Stimulated activated CD8-positive, alpha-beta memory T cell treated with anti-CD3 and anti-CD28 coated beads, Interleukin-2, amount 100 ng/mL, for 48 hours (primary cell): ENCODE data around the gene RREB1.

Source experiments
- DNase-seq, 2 donors: peaks; one replicate each; pipeline ENCODE4 v3.0.0-alpha.2; 2020; ENCODE audit warnings: low read depth in 2 of 2

Gene RREB1

DNA sequence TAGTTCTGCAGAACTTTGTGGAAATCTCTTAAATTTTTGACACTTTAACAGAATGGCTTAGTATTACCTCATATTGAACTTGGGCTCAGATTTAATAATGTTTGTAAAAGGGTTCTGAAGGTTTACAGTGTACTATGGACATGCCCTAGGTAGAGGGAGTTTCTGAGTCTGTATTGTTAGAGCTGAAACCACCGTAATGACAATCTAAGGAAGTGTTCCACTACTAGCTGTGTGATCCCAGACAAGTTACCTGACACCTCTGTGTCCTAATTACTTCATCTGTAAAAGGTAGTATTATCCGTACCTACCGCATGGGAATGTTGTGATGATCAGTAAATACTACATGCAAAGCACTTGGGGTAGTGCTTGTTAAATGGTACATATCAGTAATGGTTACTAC, 86.9 kb downstream of the RREB1 start:
- no peak for DNase-seq

DNA sequence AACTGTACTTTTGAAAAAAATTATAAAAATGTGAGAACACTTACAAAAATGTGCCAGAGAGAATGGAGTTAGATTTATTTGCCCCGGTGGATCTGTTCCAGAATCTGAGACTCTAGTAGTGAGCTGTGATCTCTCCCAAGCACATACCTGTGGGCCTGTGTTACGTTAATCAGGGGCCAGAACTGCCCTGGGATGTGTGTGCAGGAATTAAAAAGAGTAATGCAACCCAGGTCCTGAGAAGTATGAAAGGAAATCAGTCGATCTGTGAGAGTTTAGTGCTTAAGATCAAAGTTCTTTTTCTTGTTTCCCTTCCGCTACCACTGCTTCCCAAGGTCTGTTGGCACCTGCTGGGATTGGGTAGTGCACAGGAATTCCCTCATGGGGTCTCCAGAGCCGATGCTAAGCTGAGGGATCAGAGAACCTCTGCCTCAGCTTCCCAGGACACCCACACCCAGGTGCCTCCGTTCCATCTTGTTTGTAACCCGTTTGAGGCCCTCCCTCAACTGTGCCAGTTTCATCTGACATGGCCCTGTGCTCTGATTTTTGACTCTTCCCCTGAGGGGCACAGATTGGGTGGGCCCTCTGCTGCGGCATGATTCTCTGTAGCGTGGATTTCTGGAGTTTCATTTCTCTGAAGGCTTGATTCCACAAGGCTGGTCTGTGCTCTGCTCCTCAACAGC, 87.7 kb downstream of the RREB1 start:
- no peak for DNase-seq

DNA sequence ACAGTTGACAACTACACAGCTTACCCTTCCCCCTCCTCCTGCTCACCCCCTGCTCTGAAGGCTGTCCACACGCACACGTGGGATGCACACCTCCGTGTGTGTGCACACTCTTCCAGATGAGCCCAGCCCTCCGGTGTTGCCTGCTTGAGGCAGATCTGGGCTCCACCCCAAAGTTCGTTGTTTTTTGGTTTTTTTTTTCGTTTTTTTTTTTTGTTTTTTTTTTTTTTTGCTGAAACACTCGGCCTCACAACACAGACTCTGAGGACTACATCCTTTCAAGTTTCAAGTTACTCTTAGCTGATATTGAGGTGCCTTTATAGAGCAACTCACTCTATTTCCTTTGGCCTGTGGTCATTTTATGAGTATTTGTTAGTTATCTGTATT, 88.2 kb downstream of the RREB1 start:
- DNase-seq, result no peak

DNA sequence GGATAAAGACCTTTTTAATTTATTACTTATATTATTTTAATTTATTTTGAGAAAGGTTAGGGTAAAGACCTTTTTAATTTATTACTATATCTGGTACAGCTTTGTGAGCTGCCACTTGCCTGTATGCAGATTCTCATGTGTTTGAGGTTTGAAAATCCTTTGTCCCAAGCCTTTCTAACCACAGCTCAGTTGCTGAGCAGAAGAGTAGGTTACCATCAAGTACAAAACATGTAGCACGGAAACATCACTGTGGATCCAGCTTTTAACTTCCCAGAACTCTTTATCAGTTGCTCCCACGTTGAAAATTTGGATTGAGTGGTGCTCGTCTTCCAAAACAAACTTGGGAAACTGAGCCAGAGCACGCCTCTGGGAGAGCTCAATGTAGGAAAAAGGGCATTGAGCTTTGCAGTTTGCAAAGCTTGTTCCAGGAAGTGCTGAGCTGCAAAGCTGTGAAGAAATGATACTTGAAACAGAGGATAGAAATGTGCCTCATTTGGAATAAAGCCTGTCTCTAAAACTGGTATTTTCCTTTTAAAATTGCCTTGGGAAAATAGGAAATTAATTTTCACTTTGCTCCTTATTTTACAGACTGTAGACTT, 89.0 kb downstream of the RREB1 start:
- DNase-seq, result no peak

DNA sequence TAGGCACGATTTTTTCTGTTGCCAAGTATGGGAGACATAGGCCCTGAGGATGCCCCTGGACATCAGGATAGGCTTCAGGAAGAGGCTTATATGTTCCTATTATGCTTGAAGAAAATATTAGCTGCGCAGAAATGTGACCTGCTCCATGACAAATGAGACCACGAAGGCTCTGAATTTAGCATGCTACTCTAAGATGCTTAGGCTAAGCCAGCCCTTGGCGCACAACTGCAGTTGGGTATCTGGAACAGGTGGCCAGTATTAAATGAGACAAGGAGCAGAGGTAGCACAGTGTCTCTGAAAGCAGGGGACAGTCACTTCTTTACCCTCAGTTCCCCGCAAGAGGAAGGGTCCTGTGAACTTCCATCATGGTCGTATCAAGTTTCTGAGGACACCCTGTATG, 90.0 kb downstream of the RREB1 start:
- DNase-seq, result no peak

DNA sequence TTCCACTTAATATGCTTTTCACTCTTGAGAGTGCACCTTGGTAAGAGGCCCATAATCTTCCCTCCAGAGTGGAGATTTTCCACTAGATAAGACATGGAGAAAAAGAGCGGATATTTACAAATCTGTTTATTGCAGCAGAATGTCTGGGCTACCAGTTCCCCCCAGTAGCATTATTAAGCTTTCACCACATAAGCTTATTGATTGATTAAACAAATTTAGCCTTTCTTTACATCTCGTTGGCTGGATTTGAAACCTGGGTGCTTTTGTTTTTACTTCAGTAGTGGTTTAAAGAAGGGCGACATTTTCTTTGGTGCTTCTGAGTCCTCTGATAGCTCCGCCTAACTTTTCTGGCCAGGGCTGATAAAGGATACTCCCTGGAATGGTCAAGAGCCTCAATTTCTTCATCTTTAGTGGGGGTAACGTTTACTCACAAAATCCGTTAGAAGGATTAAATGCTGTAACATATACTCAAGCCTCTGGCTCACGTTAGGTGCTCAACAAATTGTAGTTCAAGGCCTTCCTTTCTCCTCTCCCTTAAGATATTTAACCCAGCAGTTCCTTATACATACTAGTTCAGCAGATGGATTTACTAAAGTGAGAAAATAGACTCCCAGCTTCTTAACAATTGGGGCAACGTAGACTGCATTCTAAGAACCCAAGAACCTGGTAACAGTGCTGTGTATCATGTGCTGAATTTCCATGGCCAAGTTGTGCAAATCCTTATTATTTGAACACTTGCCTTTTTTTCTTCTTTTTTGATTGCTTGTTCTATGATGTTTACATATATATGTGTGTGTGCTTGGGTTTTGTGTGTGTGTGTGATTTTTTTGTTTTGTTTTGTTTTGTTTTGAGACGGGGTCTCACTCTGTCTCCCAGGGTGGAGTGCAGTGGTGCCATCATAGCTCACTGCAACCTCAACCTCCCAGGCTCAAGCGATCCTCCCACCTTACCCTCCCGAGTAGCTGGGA, 91.4 kb downstream of the RREB1 start:
- DNase-seq, result no peak

DNA sequence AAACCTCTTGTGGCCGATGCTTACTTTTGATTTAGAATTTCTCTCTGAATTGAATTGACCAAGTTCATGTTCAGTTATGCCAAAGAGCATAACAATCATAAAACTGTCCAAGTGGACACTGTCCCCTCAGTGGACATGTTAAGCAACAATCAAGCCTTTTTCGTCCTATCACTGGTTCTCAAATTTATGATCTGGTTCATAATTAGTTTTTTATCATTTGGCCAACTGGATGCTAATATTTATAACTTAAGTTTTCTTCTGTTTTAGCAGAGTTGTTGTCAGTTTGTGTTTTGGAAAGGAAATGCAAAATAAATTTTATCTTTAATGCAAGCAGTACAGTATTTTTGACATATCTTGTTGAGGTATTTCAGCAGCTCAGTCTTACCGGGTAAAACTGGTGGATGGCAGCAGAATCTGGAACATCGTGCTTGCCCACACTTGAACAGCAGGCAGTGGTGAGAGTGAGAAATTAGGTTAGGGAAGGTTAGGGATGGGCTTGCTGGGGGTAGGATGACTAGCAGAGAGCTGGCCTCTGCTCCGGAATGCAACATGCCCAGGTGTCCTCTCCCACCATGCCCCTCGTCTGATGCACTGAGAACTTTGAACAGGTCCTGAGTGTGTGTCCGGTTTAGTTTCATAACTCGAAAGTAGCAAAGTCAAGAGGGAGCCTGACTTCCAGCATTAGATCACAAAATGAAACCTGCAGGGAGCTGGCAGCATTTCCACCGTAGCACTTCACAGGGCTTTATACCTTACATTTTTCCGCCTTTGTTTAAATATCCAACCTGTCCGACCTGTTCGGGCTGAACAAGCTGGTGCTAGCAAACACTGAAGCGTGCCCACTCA, 93.1 kb downstream of the RREB1 start:
- no peak for DNase-seq

DNA sequence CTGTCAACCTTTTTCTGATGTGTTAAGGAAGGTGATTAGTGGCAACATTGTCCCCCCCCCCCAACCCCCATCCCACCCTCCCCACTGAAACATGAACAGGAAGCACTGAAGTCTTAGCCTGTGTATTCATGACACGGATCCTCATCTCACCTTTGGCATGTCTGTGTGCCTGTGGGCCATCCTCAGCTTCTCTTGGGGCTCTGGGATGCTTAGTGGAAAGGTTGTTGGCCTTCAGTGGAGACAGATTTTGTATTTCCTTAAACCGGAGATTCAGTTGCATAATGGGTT, 93.6 kb downstream of the RREB1 start:
- DNase-seq, result no peak

DNA sequence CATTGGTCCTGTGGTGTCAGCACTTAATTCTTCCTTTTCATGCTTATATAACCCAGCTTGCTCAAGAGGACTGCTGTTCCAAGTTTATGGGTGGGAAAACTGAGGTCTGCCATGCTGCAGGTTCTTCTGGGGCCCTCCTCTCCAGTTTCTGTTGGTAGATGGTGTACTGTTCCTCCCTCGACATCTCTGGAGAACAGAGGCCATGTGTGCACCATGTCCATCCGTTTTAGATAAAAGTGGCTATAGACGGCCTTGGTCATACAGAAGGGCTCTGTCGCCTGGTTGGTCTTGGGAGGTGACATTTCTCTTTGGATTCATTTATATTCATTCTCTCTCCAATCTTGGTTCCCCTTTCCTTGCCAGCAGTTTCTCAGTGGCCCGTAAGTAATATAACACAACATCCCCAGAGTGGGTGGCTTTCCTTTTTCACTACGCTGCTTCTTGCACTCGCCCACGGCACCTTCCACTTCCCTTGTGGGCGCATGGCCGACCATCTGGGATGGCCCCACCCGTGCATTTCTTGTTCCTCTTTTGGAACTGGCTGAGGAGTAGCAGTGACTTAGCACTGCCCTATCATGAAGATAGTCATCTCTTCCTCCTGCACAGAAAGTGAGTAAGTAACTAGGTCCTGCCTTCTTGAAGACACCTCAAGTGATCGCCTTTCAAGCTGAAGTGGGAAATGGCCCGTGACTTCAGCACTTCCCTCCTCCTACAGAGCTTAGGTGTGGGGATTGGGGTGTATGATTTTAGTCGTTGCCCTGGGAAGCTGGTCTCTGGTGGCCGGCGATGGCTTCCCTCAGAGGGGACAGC, 94.2 kb downstream of the RREB1 start:
- no peak for DNase-seq

DNA sequence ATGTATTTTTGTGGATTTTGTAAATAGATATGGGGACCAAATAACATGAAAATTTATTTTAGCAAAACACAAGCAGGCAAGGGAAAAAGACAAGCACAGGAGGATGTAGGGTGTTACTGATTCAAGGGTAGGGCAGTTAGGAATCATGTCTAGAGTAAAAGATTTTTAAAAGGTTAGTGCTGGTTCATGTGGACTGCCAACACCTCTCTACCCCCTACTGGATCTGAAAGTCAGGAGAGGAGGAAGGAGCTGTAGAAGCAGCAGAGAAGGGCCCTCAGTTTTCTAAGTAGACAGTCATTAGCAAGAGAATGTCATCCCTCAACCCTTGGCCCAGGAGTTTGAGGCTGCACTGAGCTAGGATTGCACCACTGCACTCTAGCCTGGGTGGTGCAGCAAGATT, 95.2 kb downstream of the RREB1 start:
- DNase-seq, result no peak

DNA sequence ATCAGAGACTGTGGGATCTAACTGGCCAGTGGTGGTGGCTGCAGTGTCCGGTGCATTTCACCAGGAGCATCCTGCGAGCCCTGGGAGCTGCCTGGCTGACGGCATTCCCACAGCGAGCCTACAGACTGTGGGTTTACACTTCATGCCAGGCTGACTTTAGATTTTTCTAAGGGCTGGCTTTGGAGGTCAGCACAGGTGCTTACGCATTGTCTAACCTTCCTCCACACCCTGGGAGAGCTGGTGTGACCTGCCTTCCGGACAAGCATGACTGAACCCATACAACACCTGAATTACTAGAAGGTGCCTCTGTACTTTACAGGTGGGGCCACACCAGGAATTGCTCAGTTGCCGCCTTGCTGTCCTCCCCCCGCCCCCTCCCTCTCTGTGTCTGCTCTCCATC, 96.2 kb downstream of the RREB1 start:
- no peak for DNase-seq

DNA sequence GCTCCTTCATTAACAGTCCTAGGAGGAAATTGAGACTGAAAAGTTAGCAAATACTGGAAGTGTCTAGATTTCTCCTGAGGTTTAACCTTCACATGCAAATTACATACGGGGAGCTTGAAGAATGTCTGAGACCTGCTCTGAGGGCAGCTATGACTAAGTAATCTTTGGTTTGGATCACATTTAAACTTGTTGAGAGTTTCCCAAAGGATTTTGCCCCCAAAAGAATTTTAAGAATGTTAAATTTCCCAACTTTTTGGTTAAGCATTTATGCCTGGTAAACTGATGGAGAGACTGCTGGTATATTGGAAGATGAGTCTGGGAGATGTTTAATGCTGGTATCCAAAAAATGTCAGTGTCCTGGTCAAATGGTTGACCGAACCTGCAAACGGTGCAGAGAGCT, 97.0 kb downstream of the RREB1 start:
- no peak for DNase-seq

DNA sequence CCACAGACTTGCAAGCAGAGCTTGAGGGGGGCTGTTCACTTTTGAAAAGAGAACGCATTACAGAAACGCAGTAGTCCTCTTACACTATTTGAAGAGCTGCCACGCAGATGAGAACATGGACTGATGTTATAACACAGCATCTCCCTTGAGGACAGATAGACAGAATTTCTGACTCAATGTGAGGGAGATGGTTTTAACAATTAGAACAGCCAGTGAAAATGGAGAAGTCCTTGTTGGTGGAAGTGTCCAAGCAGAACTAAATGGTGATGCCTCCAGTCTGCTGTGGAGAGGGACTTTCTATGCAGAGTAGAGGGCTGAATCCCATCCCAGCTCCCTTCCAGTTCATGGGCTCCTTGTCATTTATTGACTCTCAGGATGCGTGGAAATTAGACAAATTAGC, 100.0 kb downstream of the RREB1 start:
- DNase-seq, result no peak

DNA sequence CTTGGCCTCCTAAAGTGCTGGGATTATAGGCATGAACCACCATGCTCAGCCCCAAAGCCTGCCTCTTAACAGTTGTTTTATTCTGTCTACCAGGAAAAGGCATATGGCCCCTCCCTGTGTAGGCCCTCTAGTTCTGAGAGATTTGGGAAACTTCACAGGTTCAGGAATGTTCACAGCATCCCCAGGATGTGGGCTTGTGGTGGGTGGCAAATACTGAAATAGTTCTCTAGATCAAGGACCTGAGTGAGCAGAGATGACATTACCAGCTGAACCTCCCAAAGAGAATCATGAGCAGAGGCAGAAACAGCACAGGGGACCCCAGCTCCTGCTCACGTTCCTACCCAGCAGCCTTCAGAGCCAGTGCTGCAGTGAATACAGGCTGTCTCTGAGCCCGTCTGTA, 105.7 kb downstream of the RREB1 start:
- no peak for DNase-seq

DNA sequence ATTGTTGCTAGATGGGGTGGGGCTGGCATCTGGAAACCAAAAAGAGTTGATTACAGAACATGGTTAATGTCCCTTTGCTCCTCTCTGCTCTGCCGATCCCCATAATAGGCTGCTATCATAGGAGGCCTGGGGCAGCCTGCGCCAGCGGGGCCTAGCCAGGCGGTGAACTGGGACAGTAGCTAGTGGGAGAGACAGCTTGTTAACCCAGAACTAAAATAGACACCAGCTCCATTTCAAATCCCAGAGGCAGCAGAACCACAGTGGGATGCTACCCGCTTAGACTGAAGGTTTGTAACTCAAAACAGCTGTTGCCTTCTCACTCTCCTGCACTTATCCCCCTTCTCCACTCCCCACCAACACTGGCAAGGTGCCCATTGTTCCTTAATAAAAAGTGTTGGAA, 106.7 kb downstream of the RREB1 start:
- no peak for DNase-seq

DNA sequence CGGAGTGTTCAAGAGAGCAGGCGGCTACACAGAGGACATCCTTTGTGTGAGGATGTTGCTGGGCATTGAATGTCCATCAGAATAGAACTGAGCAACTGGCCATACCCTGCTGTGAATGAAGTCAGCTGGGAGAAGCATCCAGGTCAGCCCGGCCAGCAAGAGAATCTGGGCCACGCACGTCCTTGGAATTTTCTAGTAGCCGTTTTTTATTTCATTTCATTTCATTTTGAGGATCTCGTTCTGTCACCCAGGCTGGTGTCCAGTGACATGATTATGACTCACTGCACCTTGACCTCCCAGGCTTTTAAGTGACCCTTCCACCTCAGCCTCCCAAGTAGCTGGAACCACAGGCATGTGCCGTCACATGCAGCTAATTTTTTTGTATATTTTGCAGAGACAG, 107.4 kb downstream of the RREB1 start:
- no peak for DNase-seq

DNA sequence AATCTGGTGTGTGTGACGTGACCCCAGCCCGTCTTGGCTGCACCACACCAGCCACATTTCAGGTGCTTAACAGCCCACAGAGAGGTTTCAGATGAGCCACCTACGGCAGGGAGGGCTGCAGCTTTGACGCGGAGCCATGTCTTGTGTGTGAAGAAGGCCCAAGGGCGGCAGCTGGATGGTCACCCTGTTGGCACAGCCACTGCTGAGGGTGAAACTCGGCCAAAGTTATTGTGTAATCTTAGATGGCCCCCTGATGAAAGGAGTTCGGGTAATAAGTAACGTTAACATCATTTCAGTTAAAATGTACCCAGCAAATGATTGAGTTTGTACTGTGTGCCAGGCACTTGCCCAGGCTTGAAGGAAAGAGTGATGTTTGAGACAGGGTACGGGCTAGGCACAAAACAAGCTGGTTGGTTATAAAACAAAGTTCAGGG, 108.1 kb downstream of the RREB1 start:
- no peak for DNase-seq

DNA sequence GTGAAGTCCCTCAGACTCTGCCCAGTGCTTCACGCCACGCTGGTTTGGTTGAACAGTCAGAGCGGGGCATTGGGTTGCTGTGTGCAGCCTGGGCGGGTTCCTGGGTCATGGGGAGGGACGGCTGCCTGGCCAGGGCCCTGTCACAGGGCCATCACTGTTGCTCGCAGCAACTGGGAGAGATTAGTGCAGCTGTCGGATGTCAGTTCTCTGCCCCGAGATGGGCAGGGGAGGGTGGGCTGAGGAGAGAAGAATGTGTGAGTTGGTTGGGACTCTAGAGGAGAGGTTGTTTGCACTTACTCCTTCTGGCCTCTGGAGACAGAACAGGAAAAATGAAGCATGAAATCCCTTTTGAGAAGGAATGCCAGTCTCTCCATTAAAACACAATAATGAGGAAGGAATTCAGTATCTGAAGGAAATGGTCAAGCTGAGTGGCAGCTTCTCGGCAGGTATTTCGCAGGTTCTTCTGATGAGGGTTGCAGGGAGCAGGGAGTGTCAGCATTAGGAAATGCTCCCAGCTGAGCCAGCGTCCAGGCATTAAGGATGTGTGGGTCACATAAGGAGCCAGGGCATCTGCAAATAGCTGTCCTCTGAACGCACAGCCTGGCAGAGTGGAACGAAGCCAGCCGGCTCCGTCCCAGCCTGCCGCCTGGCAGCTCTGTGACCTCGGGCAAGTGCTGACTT, 109.3 kb downstream of the RREB1 start:
- DNase-seq, result no peak

DNA sequence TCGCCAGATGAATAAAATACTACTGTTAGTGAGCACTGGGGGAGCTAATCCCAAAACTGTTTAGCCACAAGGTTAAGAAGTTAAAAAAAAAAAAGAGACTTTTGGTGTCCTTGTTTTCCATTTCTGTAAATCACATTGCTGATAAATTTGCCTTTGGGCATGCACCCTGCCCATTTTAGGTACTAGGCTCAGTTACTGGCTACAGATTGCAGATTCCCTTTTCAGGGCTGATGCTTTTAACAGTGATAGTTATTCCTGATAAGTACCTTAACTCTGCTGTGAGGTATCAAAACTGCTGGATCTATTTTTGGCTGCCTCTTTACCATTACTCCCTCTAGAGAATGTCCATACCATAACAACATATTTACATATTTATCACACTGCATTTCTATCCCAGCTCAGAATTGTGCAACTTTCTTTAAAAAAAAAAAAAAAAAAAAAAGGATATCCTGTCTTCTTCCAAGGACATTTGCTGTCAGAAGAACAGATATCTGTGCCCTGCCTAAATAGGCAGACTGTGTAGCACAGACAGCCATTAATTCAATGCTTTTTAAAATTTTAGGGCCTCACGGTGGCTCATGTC, 110.7 kb downstream of the RREB1 start:
- DNase-seq, result no peak

DNA sequence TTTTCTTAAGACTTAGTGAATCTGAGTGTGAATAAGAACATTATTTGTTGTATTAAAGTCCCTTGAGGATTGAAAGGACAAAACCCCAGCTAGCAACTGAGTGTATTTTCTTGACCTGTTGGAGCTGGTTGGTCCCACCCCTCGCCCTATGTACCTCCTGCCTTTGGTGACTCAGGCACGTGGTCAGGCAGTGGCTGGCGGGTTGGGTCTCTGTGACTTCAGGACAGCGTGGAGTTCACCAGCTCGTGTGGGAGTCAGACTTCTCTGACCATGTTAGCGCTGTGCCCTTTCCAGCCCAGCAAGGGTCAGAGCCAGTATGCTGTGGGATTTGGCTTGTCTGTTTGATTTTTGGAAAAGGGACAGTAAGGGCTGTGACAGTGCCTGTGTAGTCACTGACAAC, 111.5 kb downstream of the RREB1 start:
- peak; percentile 14 to 28 for DNase-seq
